GM04503 (cell line): ENCODE data around the gene SSB.
"Not testable (repeated sequence)": the region's sequence is repeated elsewhere in the genome, so short reads cannot be mapped to it uniquely, and the experiment has no call there.

Source experiments
- DNase-seq: peaks from one replicate; pipeline ENCODE4 v3.0.0-alpha.2; 2012; ENCODE audit warnings: low read depth

Gene SSB

GRCh38 chr2:169828141-169828811 lies 29.6 kb downstream of the SSB start:
- no peak for DNase-seq

- no peak for DNase-seq
These were observed 35.7 kb downstream of the SSB start for GRCh38 chr2:169834401-169834800.

- no peak for DNase-seq
These were observed 40.2 kb downstream of the SSB start for GRCh38 chr2:169838743-169839489.

- DNase-seq = no peak
These were observed 41.5 kb downstream of the SSB start for GRCh38 chr2:169839954-169840746.

GRCh38 chr2:169840747-169841142 lies 42.1 kb downstream of the SSB start:
- DNase-seq = no peak

- DNase-seq = not testable (repeated sequence)
These were observed 43.0 kb downstream of the SSB start for GRCh38 chr2:169841625-169842024.

GRCh38 chr2:169845016-169845415 lies 46.3 kb downstream of the SSB start:
- DNase-seq = no peak

GRCh38 chr2:169848959-169849693 lies 50.5 kb downstream of the SSB start:
- DNase-seq = not testable (repeated sequence)

- no peak for DNase-seq
These were observed 51.0 kb downstream of the SSB start for GRCh38 chr2:169849710-169850109.

- no peak for DNase-seq
These were observed 54.5 kb downstream of the SSB start for GRCh38 chr2:169853041-169853668.

GRCh38 chr2:169855281-169856258 lies 56.9 kb downstream of the SSB start:
- DNase-seq = not testable (repeated sequence)

GRCh38 chr2:169859423-169859822 lies 60.8 kb downstream of the SSB start:
- DNase-seq = no peak

- no peak for DNase-seq
These were observed 61.5 kb downstream of the SSB start for GRCh38 chr2:169860149-169860548.
